GM18861 (cell line): Measurements from ENCODE around the gene NEURL1B.

Experiments
- ATAC-seq: cut with Tn5 transposase; IDR thresholded peaks from one replicate; pipeline ENCODE4 v1.9.1; 2021; ENCODE audit not compliant: unreplicated experiment

Gene NEURL1B

GRCh38 chr5:172713113-172713808, 72.2 kb downstream of the NEURL1B start:
- ATAC-seq = no peak

DNA sequence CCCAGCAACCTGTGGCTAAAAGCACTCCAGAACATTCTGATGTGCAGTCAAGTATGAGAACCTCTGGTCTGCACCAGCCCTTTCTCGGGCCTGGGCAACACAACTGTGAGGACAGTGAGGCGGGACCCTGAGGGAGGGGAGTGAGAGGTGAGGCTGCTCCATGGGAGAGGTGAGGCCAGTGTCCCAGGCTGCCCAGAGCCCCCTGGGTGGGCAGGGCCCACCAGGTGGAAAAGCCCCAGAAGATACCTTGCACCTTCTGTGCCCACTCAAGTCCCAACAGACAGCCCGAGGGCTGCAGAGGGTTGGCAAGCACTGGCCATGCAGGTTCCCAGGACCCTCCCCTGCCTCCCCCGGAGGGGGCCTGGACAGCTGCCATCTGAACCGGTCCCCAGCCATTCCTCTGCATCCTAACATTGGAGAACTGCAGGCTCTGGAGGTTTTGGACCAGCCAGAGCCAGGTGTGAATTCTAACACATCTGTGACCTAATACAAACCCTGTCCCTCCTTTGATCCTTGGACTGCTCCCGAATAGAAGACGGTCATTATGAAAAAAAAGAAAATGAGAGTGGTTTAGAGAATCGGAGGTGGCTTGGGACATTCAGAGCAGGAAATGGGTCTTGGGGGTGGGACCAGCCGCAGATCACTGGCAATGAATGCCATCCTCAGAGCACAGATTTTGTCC, 72.9 kb downstream of the NEURL1B start:
- no peak for ATAC-seq

DNA sequence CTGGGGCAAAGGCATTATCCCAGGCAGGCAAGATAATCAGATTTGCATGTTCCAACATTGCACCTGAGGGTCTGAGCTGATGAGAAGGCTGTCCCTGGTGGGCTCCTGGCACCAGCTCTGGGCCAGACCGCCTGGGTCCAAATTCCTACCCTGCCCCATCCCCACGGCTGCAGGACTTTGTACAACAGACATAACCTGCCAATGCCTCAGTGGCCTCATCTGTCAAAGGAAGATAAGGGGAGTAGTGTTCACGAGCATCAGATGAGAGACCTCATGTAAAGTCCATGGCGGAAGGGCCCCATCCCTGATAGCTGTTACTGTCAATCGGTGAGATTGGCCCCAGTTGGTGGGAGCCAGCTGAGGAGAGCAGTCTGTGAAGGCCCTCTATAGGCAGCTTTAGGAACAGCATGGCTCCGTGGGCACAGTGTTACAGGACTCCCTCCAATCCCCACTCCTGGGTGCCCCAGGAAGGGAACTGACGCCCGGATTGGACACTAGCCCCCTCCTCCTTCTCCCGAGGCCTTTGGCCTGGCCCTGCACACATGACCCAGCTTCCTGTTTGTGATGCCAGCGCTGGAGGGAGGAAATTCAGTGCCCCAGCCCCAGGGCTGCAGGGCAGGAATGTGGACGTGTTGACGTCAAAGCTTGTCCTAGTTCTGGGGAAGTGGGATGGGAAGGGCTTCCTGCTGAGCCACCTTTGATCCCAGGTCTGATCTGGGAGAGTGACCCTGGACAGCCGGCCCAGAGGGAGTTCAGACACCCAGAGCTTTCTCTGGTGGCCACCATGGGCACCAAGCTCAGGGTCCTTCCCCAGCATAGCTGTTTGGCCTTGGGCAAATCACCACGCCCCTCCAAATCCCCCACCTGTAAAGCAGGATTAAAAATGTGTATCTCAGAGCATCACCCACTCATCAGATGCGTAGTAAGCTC, 73.7 kb downstream of the NEURL1B start:
- ATAC-seq = no peak

- ATAC-seq = no peak
Measured at GRCh38 chr5:172715421-172715780, 74.3 kb downstream of the NEURL1B start.

DNA sequence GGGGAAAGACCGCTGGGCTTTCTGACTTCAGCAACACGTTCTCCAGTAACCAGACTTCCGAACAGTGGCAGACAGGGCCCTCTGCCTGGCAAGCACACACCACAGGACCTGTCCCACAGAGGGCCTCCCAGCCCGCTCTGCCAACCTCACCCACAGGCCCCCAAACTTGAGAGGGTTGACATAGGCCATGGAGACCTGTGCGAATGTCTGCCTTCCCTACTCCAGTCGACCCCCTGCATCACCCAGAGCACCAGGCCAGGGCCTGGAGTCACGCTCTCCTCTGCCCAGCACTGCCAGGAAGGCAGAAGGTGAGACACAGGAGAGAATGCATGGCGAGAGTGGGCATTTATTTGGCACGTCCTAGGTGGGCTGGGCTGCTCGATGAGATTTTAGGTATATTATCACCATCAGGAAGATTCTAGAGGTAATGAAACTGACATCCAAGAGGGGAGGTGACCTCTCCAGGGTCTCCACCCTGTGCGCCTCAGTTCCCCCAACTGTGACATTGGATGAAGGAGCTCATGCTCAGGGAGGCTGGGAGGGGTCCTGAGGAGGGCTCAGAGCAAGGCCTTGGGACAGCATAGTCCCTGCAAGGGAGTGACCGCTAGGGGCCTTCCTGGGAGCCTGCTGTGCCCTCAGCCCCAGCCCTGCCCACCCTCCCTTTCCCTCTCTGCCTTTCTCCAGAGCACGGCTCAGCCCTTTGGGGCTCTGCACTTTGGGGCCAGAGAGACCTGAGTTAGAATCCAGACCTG, 75.0 kb downstream of the NEURL1B start:
- no peak for ATAC-seq

GRCh38 chr5:172716796-172717313, 75.8 kb downstream of the NEURL1B start:
- ATAC-seq = no peak

GRCh38 chr5:172717481-172718195, 76.6 kb downstream of the NEURL1B start:
- ATAC-seq = no peak

- no peak for ATAC-seq
Measured at GRCh38 chr5:172718527-172719114, 77.6 kb downstream of the NEURL1B start.

- ATAC-seq = no peak
Measured at GRCh38 chr5:172719211-172719610, 78.1 kb downstream of the NEURL1B start.

- no peak for ATAC-seq
Measured at GRCh38 chr5:172720655-172721054, 79.6 kb downstream of the NEURL1B start.

DNA sequence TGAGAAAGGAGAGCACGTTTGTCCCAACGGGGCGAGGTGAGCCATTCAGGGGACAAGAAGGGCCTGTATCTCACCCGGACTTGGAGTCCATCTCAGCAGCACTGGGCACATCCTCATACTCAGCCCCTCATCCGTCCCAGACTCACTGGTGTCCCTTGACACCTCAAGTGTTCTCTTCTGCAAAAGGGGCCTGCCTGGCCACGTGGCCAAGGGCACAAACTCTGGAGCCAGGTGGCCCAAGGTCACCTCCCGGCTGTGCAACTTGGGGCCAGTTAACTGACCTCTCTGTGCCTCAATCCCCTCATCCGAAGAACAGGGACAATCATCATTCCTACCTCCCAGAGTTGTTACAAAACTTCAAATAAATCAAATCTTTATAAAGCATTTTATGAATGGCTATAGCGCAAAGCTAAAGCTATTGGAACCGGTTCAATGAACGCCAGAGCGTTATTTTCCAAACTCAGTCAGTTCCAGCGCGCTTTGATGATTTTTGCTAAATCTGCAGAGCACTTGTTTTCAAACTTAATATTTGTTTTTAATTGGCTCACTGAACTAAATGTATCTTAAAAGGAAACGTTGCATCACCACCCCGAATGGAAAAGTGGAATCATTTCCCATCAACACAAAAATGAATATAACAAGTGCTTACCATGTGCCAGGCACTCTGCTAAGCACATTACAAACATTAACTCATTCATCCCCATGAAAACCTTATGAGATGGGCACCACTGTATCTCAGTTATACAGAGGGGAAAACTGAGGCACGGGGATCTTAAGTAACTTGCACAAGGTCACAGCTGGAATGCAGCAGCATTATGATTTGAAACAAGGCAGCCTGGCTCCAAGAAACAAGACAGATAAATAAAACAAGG, 80.6 kb downstream of the NEURL1B start:
- ATAC-seq = no peak

DNA sequence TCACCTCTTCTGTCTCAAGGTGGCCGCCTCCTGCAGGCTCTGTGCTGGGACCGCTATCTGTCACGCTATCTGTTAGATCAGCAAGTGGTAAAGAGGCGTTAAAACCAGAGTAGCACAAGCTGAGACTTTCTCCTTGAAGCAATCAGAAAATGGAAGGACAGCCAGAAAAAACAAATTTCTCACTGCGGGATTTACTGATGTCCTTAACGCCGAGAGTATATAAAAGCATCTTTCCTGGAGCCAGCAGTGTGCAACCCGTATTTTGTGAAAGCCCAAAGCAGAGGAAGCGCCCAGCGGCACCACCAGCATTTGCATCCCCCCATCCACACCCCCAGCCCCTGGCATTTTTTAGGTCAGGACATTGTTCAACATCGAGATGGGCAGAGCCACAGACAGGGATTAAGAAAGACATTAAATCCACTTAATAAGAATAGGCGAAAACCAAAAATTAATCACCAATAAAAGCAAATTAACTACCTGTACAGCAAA, 81.3 kb downstream of the NEURL1B start:
- no peak for ATAC-seq

DNA sequence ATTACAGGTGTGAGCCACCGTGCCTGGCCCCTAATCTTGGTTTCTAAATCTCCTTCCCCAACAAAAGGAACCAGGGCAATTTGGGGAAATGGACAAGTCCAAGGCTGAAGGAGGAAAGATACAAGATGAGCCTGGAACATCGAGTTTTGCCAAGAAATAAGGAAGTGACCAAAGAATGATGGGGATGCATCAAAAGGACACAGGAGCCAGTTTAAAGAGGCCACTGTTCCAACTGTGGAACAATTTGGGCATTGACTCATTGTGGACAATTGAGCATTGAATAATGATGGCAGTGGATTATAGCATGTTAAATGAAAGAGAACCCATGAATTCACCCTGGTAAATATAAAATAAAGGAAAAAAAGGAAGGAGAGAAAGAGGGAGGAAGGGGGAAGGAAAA, 82.4 kb downstream of the NEURL1B start:
- ATAC-seq = no peak

GRCh38 chr5:172724242-172725183, 83.5 kb downstream of the NEURL1B start:
- ATAC-seq = no peak

DNA sequence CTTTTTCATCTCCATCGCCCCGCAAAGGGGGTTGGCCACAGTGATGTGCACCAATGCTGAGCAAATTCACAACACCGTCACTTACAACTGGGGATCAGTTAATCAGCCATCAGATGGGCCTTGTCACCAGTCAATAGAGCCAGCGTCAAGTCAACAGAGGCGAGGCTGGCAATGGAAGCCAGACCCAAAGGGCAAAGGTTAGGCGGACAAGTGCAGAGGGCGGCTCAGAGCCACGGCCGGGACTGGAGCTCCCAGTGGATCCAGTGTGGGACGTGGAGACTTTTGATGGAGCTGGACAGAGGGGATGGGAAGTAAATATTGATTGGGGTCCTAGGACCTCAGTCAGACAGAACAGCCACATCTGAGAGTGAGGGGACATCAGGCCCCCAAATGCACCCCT, 84.2 kb downstream of the NEURL1B start:
- ATAC-seq = no peak

DNA sequence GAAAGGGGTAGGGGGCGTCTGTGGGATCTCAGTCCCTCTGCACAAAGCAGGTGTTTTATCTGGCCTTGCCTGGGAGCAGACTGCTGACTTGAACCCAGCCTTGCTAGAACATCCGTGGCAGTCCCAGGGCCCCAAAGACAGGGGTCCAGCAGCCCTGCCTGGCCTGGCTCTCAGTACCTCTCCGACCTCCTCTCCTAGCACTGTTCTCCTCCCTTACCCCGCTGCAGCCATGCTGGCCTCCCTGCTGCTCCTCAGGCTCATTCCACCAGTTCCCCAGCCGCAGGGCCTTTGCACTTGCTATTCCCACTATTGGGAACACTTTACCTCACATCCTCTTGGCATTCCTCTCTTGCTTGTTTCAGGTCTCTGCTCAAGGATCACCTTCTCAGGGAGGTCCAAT, 84.7 kb downstream of the NEURL1B start:
- ATAC-seq = no peak

DNA sequence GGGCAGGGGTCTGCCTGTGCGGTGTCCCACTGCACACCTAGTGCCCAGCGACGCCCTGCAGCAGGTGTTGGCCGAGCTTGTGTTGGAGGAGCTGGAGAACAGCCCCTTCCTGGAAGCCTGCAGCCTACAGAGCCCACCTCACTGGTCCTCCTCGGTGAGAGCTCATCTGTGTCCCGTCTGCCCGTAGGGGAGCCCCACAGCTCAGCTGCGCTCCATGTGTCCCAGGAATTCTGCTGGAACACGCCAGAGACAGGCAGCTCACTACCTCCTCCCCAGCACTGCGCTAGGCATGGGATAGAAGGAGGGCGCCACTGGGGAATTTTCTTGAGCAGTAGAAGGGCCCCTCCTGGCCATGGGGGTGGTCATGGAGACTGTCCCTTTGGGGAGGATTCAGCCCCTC, 85.9 kb downstream of the NEURL1B start:
- ATAC-seq = no peak

- no peak for ATAC-seq
Measured at GRCh38 chr5:172727551-172727950, 86.5 kb downstream of the NEURL1B start.
